Myocyte (in vitro differentiated cells): ENCODE data around the gene ZFAND3. TPM values are rescaled to one million over a fixed set of nuclear protein-coding genes. Genes with fewer than 3 reads are reported as not detected.

Source experiments
- DNase-seq: peaks from one replicate; pipeline ENCODE4 v3.0.0-alpha.2; 2012; ENCODE audit warnings: low read depth
- polyA plus RNA-seq: library from polyadenylated mRNA; unstranded; fragments of >200 nt; gene quantifications from one replicate; pipeline ENCODE4 v1.2.1, GENCODE V29; 2012; ENCODE audit warnings: missing spikeins
- total RNA-seq: library from RNA; depleted of rRNA; stranded (reverse); fragments of >200 nt; gene quantifications from 2 replicates; pipeline ENCODE4 v1.2.3, GENCODE V29; 2014

ZFAND3 gene, protein sequence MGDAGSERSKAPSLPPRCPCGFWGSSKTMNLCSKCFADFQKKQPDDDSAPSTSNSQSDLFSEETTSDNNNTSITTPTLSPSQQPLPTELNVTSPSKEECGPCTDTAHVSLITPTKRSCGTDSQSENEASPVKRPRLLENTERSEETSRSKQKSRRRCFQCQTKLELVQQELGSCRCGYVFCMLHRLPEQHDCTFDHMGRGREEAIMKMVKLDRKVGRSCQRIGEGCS
- 26.9 and 34.2 TPM in 2 replicates for total RNA-seq
- polyA plus RNA-seq = 157 TPM

GRCh38 chr6:37819177-37819801, at the start of gene ZFAND3:
ZFAND3 (plus strand) TSS chr6:37819727; CDS start chr6:37819946, 219 bp downstream.
- DNase-seq = peak; percentile 98

DNA sequence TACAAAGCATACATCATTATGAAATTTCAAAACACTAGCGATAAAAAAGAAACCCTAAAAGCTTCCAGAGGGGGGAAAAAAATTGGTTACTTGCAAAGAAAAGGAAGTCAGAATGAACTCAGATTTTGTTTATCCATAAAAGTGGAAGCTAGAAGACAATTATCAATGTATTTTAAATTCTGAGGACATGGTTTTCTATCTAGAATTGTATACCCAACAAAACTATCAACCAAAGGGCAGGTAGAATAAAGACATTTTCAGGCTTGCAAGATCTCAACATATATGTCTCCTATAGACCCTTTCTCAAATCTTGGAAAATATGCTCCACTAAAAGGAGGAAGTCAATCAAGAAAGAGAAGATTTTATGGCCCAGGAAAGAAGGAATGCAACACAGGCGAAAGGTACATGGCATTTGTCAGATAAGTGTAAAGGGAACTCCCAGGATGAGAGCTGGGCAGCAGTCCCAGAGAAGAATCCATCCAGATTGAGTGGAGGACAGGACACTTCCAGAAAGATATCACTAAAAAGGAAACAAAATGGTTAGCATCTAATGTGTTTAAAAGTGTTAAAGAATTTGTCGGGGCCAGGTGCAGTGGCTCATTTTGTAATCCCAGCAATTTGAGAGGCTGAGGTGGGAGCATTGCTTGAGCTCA, 45.4 kb upstream of the ZFAND3 start:
- no peak for DNase-seq

- no peak for DNase-seq
Measured at GRCh38 chr6:37776566-37776965, 43.0 kb upstream of the ZFAND3 start.

GRCh38 chr6:37777272-37777834, 42.2 kb upstream of the ZFAND3 start:
- peak; percentile 38 for DNase-seq

- DNase-seq = peak; percentile 42
Measured at GRCh38 chr6:37779111-37779800, 40.3 kb upstream of the ZFAND3 start.

- DNase-seq = no peak
Measured at GRCh38 chr6:37779902-37780628, 39.5 kb upstream of the ZFAND3 start.

GRCh38 chr6:37781788-37782187, 37.7 kb upstream of the ZFAND3 start:
- DNase-seq = no peak

- peak; percentile 16 for DNase-seq
Measured at GRCh38 chr6:37783025-37783855, 36.3 kb upstream of the ZFAND3 start.

DNA sequence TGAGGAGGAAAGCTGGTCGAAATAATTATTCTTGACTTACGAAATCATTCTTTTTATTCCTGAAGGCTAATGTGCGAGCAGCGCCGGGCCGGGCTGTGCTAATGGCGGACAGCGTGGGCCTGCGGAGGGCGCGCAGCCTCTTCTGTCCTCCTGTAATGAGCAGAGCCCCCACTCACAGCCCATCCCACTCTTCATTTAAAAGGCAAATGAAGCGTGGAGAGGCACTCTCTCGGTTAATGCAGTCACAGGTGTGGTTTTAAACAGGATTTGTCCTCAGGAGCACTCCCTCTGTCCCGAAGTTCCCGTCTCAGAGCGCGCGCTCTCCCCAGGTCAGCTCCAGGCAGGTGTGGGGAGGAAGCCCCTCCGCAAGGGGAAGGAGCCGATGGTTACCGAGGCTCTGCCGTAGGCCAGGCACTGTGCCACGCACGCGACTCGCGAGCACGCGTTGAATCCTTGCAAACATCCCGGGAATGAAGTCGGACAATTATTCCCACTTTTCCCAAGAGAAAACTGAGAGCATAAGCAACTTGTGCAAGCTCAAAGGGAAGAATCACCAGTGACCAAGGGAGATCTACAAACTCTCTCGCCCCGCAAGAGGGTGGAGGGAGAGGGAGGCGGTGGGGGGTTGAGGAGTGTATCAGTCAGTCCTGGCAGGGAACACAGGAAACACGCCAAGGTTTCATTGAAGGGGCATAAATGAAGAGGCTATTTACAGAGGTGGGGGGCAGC, 35.5 kb upstream of the ZFAND3 start:
- DNase-seq = peak; percentile 13

DNA sequence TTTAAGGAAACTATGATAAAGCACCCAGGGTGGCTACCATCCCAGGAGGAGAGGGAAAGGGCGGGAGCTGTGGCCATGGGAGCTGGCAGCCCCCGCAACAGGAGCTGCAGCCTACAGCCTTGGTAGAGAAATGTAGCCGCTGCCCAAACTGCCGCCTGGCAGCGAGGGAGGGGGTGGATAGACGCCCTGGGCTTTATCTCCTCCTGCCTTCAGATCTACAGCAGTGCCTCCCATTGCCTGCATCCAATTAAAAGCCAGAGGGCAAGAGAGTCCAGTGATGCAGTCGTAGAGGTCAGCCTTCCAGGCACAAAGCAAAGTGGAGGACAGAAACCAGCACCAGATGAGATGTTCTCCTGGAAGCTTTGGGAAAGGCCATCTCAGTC, 35.0 kb upstream of the ZFAND3 start:
- DNase-seq = no peak

GRCh38 chr6:37785002-37785662, 34.4 kb upstream of the ZFAND3 start:
- no peak for DNase-seq

- DNase-seq = no peak
Measured at GRCh38 chr6:37785663-37786270, 33.8 kb upstream of the ZFAND3 start.

DNA sequence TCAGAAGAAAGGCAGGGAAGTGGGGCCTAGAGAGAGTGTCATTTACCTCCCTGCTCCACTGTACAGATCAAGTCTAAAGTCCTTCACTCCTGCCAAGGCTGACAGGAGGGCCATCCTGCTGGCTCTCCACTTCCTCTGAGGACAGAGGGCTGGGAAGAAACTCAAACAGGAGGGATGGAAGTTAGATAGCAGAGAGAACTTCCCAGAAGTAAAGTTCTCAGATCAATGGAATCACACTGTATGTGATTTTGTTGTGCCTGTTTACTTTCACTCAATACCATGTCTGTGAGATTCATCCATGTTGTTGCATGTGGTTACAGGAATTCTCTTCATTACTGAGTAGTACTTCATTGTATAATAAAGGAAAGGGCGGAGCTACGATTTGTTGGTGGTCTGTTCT, 32.3 kb upstream of the ZFAND3 start:
- no peak for DNase-seq

DNA sequence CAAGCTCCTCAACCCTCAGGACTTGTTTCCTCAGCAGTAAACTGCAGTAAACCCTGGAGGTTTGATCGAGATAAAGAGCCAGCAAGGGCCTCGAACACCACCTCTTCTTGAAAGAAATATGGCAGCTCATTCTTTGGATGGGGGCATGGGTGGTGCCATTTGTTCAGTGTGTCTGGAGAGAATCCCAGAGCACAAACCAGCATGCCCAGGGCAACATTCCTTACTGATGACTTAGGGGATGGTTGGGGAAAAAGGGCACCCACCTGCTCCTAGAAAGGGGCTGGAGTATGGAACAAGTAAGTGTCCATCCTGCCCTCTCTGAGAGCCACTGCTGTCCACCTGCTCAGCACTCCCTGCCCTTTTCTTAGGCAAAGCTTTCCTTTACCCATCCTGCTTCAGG, 31.3 kb upstream of the ZFAND3 start:
- peak; percentile 80 for DNase-seq

- peak; percentile 98 for DNase-seq
Measured at GRCh38 chr6:37791156-37791919, 28.2 kb upstream of the ZFAND3 start.

GRCh38 chr6:37792457-37793033, 27.0 kb upstream of the ZFAND3 start:
- no peak for DNase-seq

DNA sequence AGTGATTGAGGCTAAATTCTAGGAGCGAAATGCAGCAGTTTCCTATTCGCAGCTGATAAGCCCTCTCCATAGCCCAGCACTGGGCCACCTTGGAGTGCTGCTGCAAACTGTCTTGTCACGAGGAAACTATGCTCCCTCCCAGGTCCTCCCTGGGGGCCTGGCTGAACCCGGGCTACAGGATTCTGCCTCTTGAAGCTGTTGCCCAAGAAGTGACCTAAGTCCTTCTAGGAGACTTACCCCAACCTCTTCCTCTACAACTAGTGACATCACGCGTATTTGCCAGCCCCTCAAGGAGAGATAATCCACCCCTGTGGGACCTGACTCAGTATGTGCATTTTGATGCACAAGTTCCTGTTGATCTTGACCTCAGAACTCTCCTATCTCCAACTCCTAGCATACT, 26.5 kb upstream of the ZFAND3 start:
- no peak for DNase-seq
